H1 (cell line): Measurements from ENCODE around the gene LRRC32. TPM values are rescaled to one million over a fixed set of nuclear protein-coding genes. Genes with fewer than 3 reads are reported as not detected.

Experiments used
- CTCF ChIA-PET: fragments of 300-600 bp; sonication (Branson Sonifier 250); formaldehyde crosslinking; loops from one replicate; lab custom pipeline; 2021; ENCODE audit not compliant: partially characterized antibody; lab: Charles Lee
- POLR2A ChIA-PET: fragments of 300-600 bp; sonication (Branson Sonifier 250); formaldehyde crosslinking; loops from one replicate; lab custom pipeline; 2021; ENCODE audit warnings: inconsistent platforms; ENCODE audit not compliant: partially characterized antibody; lab: Charles Lee
- DNase-seq, 2 experiments: peaks; one replicate each; pipeline versions ENCODE4 v3.0.0 to v3.0.0-alpha.2; 2010 to 2022; ENCODE audit warnings: low spot score in 2 of 2, low read depth in 1 of 2, mixed read lengths in 1 of 2
- FAIRE-seq: peaks from 2 replicates; lab custom pipeline; 2011; peaks lifted over from hg19 to GRCh38; lab: Jason Lieb, UNC
- H2AFZ ChIP-seq: 2 replicates; pipeline ENCODE4 v1.8.1; 2012; ENCODE audit warnings: low read length, inconsistent platforms
- H2AK5ac ChIP-seq: 2 replicates; pipeline ENCODE4 v1.6.1; 2013; ENCODE audit warnings: low read depth, low read length
- H2BK120ac ChIP-seq: replicated peaks from 2 replicates; pipeline ENCODE3; 2013; ENCODE audit warnings: low read depth, low read length, inconsistent platforms
- H2BK12ac ChIP-seq: 2 replicates; pipeline ENCODE4 v1.6.1; 2013; ENCODE audit warnings: low read depth, low read length
- H2BK15ac ChIP-seq: 2 replicates; pipeline ENCODE4 v1.6.1; 2013; ENCODE audit warnings: low read length
- H2BK20ac ChIP-seq: 2 replicates; pipeline ENCODE4 v1.6.1; 2013; ENCODE audit warnings: low read length
- H2BK5ac ChIP-seq: 2 replicates; pipeline ENCODE4 v1.6.1; 2013; ENCODE audit warnings: low read depth, low read length
- H3K14ac ChIP-seq: 2 replicates; pipeline ENCODE4 v1.6.1; 2013; ENCODE audit warnings: inconsistent platforms; ENCODE audit not compliant: insufficient read length
- H3K18ac ChIP-seq: 2 replicates; pipeline ENCODE4 v1.6.1; 2013; ENCODE audit warnings: low read length; ENCODE audit errors: extremely low read depth
- H3K23ac ChIP-seq: 2 replicates; pipeline ENCODE4 v1.6.1; 2013; ENCODE audit warnings: inconsistent platforms; ENCODE audit not compliant: insufficient read length
- H3K23me2 ChIP-seq: 2 replicates; pipeline ENCODE4 v1.6.1; 2013; ENCODE audit warnings: low read depth, low read length
- H3K27ac ChIP-seq: 2 replicates; pipeline ENCODE4 v1.6.1; 2011; ENCODE audit warnings: low read depth, low read length, inconsistent platforms
- H3K27me3 ChIP-seq, 4 experiments: replicated peaks in 1 of 4; 1 replicate in 1 of 4; 2 replicates in 3 of 4; pipeline versions ENCODE4 v1.6.1 to v1.8.1; 2011 to 2013; ENCODE audit warnings: low read length in 3 of 4, mild to moderate bottlenecking in 3 of 4, inconsistent platforms in 2 of 4, mixed read lengths in 2 of 4, moderate library complexity in 1 of 4; ENCODE audit not compliant: control insufficient read depth in 3 of 4, insufficient read depth in 3 of 4; ENCODE audit errors: extremely low read depth in 1 of 4
- H3K36me3 ChIP-seq, 4 experiments: 2 replicates each; pipeline versions ENCODE4 v1.6.1 to v1.8.1; 2011 to 2013; ENCODE audit warnings: mild to moderate bottlenecking in 4 of 4, low read length in 3 of 4, moderate library complexity in 2 of 4, control low read depth in 1 of 4, inconsistent platforms in 1 of 4; ENCODE audit not compliant: insufficient read depth in 4 of 4, control insufficient read depth in 2 of 4
- H3K4ac ChIP-seq: replicated peaks from 2 replicates; pipeline ENCODE3; 2013; ENCODE audit warnings: low read length, low read depth, mixed read lengths, inconsistent platforms; ENCODE audit not compliant: insufficient read length
- H3K4me1 ChIP-seq, 4 experiments: replicated peaks in 1 of 4; 1 replicate in 1 of 4; 2 replicates in 3 of 4; pipeline versions ENCODE4 v1.6.1 to v1.8.1; 2011 to 2013; ENCODE audit warnings: low read length in 3 of 4, inconsistent platforms in 2 of 4, mixed read lengths in 1 of 4; ENCODE audit not compliant: insufficient read depth in 4 of 4, control insufficient read depth in 3 of 4
- H3K4me2 ChIP-seq, 2 experiments: 2 replicates each; pipeline versions ENCODE4 v1.6.1 to v1.8.1; 2011 to 2013; ENCODE audit warnings: low read depth in 2 of 2, low read length in 2 of 2, control low read depth in 1 of 2, inconsistent platforms in 1 of 2, mild to moderate bottlenecking in 1 of 2; ENCODE audit not compliant: insufficient read depth in 1 of 2
- H3K4me3 ChIP-seq, 4 experiments: fragments of 200-600, 300-600 bp in 1 of 4; sonication (generic), shearing (Covaris generic), sonication (Bioruptor Twin) in 1 of 4; 2 replicates each; pipeline versions ENCODE4 v1.5.1 to v1.8.1; 2011 to 2016; ENCODE audit warnings: low read length in 4 of 4, low read depth in 3 of 4, control low read depth in 2 of 4, inconsistent platforms in 2 of 4, mild to moderate bottlenecking in 2 of 4, mixed read lengths in 1 of 4, moderate library complexity in 1 of 4; ENCODE audit not compliant: insufficient read depth in 2 of 4; ENCODE audit errors: extremely low read depth in 1 of 4
- H3K56ac ChIP-seq: replicated peaks from 2 replicates; pipeline ENCODE3; 2013; ENCODE audit warnings: low read depth, mild to moderate bottlenecking, mixed read lengths, low read length, inconsistent platforms; ENCODE audit not compliant: insufficient read length
- H3K79me1 ChIP-seq: 2 replicates; pipeline ENCODE4 v1.6.1; 2013; ENCODE audit warnings: low read depth, low read length, control low read depth
- H3K79me2 ChIP-seq, 2 experiments: 2 replicates each; pipeline versions ENCODE4 v1.6.1 to v1.8.1; 2012 to 2013; ENCODE audit warnings: low read length in 2 of 2, mild to moderate bottlenecking in 2 of 2, inconsistent platforms in 1 of 2; ENCODE audit not compliant: insufficient read depth in 2 of 2, control insufficient read depth in 1 of 2
- H3K9ac ChIP-seq, 4 experiments: replicated peaks in 1 of 4; 1 replicate in 1 of 4; 2 replicates in 3 of 4; pipeline versions ENCODE4 v1.6.1 to v1.8.1; 2011 to 2013; ENCODE audit warnings: low read depth in 3 of 4, low read length in 3 of 4, control low read depth in 2 of 4, mild to moderate bottlenecking in 2 of 4, moderate library complexity in 2 of 4, inconsistent platforms in 1 of 4; ENCODE audit errors: extremely low read depth in 1 of 4
- H3K9me3 ChIP-seq, 2 experiments: 2 replicates each; pipeline versions ENCODE4 v1.6.1 to v1.8.1; 2012 to 2013; ENCODE audit warnings: mild to moderate bottlenecking in 2 of 2, moderate library complexity in 2 of 2, control low read depth in 1 of 2, inconsistent platforms in 1 of 2, low read depth in 1 of 2, low read length in 1 of 2, mixed read lengths in 1 of 2; ENCODE audit not compliant: insufficient read depth in 2 of 2
- H4K20me1 ChIP-seq, 2 experiments: replicated peaks in 1 of 2; 2 replicates each; pipeline versions ENCODE3 to v1.8.1; 2011 to 2013; ENCODE audit warnings: inconsistent platforms in 2 of 2, low read length in 2 of 2, mild to moderate bottlenecking in 1 of 2; ENCODE audit not compliant: insufficient read depth in 2 of 2, control insufficient read depth in 1 of 2
- H4K5ac ChIP-seq: 2 replicates; pipeline ENCODE4 v1.6.1; 2013; ENCODE audit warnings: low read length, low read depth, mixed read lengths, inconsistent platforms; ENCODE audit not compliant: insufficient read length
- H4K8ac ChIP-seq: 2 replicates; pipeline ENCODE4 v1.8.0; 2013; ENCODE audit warnings: mild to moderate bottlenecking, moderate library complexity, low read length, inconsistent platforms; ENCODE audit not compliant: insufficient read depth; ENCODE audit errors: extremely low read depth
- H4K91ac ChIP-seq: replicated peaks from 2 replicates; pipeline ENCODE3; 2013; ENCODE audit warnings: low read length, mixed read lengths, inconsistent platforms; ENCODE audit not compliant: insufficient read length
- CBX5 ChIP-seq: fragments of 300-800, 300-1000 bp; sonication (generic); IDR thresholded peaks from 2 replicates; pipeline ENCODE4 v1.7.1; 2016; ENCODE audit warnings: antibody characterized with exemption, low read length, low read depth
- CEBPB ChIP-seq: IDR thresholded peaks from 2 replicates; pipeline ENCODE4 v1.6.1; 2012; ENCODE audit warnings: low read depth, low read length
- FOSL1 ChIP-seq: IDR thresholded peaks from 2 replicates; pipeline ENCODE4 v1.6.1; 2011; ENCODE audit warnings: mild to moderate bottlenecking, low read depth, low read length, moderate library complexity; ENCODE audit not compliant: insufficient read depth
- JUN ChIP-seq: IDR thresholded peaks from 2 replicates; pipeline ENCODE4 v1.6.1; 2011; ENCODE audit warnings: low read depth, mild to moderate bottlenecking, improper control_type of control experiment, low read length
- RBBP5 ChIP-seq: IDR thresholded peaks from 2 replicates; pipeline ENCODE4 v1.7.1; 2012; ENCODE audit warnings: low read depth, mild to moderate bottlenecking, inconsistent platforms, low read length, moderate library complexity, borderline replicate concordance
- SIN3A ChIP-seq, 2 experiments: IDR thresholded peaks in 1 of 2; conservative IDR thresholded peaks in 1 of 2; 2 replicates each; pipeline ENCODE4 v1.6.1; 2011 to 2012; ENCODE audit warnings: low read length in 2 of 2, improper control_type of control experiment in 1 of 2, low read depth in 1 of 2, mild to moderate bottlenecking in 1 of 2
- SP1 ChIP-seq: IDR thresholded peaks from 2 replicates; pipeline ENCODE4 v1.6.1; 2011; ENCODE audit warnings: low read depth, low read length
- SRF ChIP-seq: IDR thresholded peaks from 2 replicates; pipeline ENCODE4 v1.6.1; 2011; ENCODE audit warnings: mild to moderate bottlenecking, low read depth, low read length, moderate library complexity
- WGBS, 2 experiments: shearing (Covaris generic) in 1 of 2; methylation state at CpG; one replicate each; pipeline versions ENCODE4 v1.1.6 to v1.1.7; 2013 to 2015; ENCODE audit warnings: low lambda C conversion rate in 2 of 2, mixed read lengths in 2 of 2, inconsistent platforms in 1 of 2, low coverage in 1 of 2, missing lambda C conversion rate in 1 of 2; ENCODE audit not compliant: insufficient replicate concordance in 2 of 2, insufficient coverage in 1 of 2, insufficient read length in 1 of 2; ENCODE audit errors: extremely low coverage in 1 of 2, missing lambda C conversion rate in 1 of 2; 5-methylcytosine and 5-hydroxymethylcytosine counted together
- polyA plus RNA-seq, 7 experiments: library from polyadenylated mRNA; depleted of rRNA in 3 of 7; stranded (reverse) in 5 of 7; unstranded in 2 of 7; fragments of >200 nt in 5 of 7; fragments of 200-250 nt in 2 of 7; gene quantifications; 1 replicate in 5 of 7; 2 replicates in 1 of 7; 4 replicates in 1 of 7; pipeline versions ENCODE4 v1.2.1 to v1.2.3, GENCODE V29; 2011 to 2013; ENCODE audit warnings: missing spikeins in 2 of 7, mixed read lengths in 2 of 7
- total RNA-seq: library from RNA; stranded (reverse); fragmentation: NEBNext Ultra II Directional; extraction: Animal tissue kit (Norgen Biotek cat#: 25700); gene quantifications from 2 replicates; pipeline ENCODE4 v1.2.1, GENCODE V29; 2021

The LRRC32 gene
- total and polyA plus RNA-seq, 2 of the 8 experiments (the other 6 are each of a cell fraction or from before 2014, with no cell fraction given): 0.99 to 1.9 TPM

DNA sequence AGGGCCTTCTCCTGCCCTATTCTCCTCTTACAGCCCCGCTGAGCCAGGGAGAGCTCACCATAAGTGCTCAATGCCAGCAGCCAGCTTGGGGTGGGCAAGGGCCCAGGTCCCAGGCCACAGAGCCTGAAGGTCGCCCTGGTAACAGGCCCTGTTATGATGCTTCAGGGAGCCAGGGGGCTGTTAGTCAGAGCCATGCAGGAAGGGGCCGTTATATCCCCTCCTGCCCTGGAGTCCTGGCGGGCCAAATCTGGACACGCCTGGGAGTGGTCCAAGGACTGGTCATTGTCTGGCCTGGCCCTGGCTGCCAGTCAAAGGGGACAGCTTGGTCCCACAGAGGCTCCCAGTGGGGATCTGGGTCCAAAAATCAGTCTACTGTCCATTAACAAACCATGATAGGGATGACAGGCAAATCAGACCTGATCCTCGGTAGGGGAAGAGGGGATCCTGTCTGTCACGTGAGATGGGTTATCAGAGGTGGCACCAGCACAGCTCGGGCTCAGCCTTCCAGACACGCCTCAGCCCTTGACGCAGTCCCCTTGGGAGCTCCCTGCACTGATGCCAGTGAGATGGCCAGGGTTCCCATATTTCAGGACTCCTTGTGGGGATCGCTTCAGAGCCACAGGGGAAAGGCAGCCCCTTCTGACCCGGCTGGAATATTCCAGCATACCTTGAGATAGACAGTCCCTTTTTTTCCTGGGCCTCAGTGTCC lies 55.9 kb downstream of the LRRC32 start:
- Histone ChIP-seq H3K56ac (no peak overlapping the region), H3K4me1 (peaks cover 0 to 14% (median 8%) of the 10 kb centered on the region in 4 experiments; a peak in 6 of 7 replicates), H4K20me1 (no peaks in the 10 kb centered on the region), H2BK12ac (0 out of 2 replicates have a peak overlapping the region, but pooled peaks have one; percentile 60), H3K4me2 (no peak overlapping the region), H3K9me3 (peaks cover 2% of the 10 kb centered on the region in 2 experiments; a peak in 1 of 4 replicates), H3K36me3 (no peaks in the 10 kb centered on the region), H3K27ac (no peak overlapping the region), H3K4me3 (no peak overlapping the region), H2BK120ac (no peak overlapping the region), H3K27me3 (no peaks in the 10 kb centered on the region)
- WGBS, 2 experiments: 92% methylated on average over 12 of the region's 12 CpGs; no CpG with 5 or more reads in 1 of the 2 experiments
- POLR2A ChIA-PET: no interaction called here
- DNase-seq: no peak
- TF ChIP-seq FOSL1 (no peak), SIN3A (conservative IDR thresholded peaks at IDR 0.05 in 1 of 2, IDR thresholded peaks at IDR 0.05 in 1 of 2; ENCODE audit: low read depth in 1 of 2, low read length in 2 of 2) (no peak), RBBP5 (no peak), CEBPB (no peak), SP1 (no peak), SRF (no peak), CBX5 (no peak), JUN (no peak)
- TF ChIP-seq, all 59 proteins: peak for 0
- no peak overlapping the region for H3K4ac ChIP-seq
- H2BK5ac ChIP-seq: no peak overlapping the region
- H3K9ac ChIP-seq: no peak overlapping the region
- no peak overlapping the region for H3K18ac ChIP-seq
- H3K14ac ChIP-seq: no peak overlapping the region
- no peaks in the 10 kb centered on the region for H3K79me2 ChIP-seq
- H4K8ac ChIP-seq: no peak overlapping the region; the same call in 1 of the 2 replicates
- CTCF ChIA-PET: interaction anchor here (1.1 kb wide), 1 partner anchor 23 kb away, joined by 5 read pairs; no protein-coding TSS in a partner anchor
- 0 out of 2 replicates have a peak, but pooled peaks cover 1% of the 10 kb centered on the region for H3K23me2 ChIP-seq
- no peaks in the 10 kb centered on the region for H3K79me1 ChIP-seq
- H2BK20ac ChIP-seq: no peak overlapping the region
- no peak overlapping the region for H4K5ac ChIP-seq
- no peak overlapping the region for H2BK15ac ChIP-seq
- no peak overlapping the region for H2AFZ ChIP-seq
- H4K91ac ChIP-seq: no peak overlapping the region
- H2AK5ac ChIP-seq: no peak overlapping the region
- no peak for FAIRE-seq
- no peak overlapping the region for H3K23ac ChIP-seq
